Medulla oblongata (tissue), 1 donor: ENCODE data around the gene MTCL1.

Experiments used
- DNase-seq: peaks from one replicate; pipeline ENCODE4 v3.0.0-alpha.2; 2015; ENCODE audit errors: extremely low spot score

MTCL1 gene

DNA sequence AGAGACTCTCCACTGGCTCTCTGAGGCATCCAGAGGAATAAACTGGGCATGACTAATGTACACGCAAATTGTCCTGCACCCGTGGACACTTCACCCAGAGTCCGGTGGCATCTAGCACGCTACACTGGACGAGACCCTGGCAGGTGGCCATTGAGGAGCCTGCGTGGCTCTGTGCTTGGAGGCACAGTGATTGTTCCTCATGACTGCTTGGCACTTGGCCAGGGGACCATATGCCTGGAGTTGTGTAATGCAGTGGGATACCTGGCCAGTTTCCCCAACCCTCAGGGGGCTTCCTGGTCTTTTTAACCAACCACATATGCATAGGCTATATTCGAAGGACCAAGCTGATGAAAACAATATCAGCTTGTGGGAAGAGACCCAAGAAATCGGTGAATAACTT lies 66.6 kb downstream of the MTCL1 start:
- DNase-seq, result peak; percentile 62

DNA sequence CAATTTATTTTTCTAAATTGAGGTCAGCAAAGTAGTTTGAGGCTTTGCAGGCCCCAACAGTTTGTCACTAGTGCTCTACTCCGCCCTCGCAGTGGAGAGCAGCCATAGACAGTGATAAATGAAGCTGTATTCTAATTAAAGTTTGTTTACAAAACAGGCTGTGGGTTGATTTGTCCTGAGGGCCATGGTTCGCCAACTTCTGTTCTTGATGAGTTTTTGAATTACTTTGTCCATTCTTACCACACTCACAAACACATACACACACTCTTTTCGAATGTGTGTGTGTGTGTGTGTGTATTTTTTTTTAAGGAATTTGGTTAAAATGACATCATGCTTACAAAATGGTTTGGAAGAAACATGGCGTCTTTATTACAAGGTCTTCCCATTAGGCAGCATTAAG lies 68.6 kb downstream of the MTCL1 start:
- no peak for DNase-seq

GRCh38 chr18:8776013-8776943 lies 70.9 kb downstream of the MTCL1 start:
- DNase-seq, result no peak

- DNase-seq, result no peak
These were observed 72.5 kb downstream of the MTCL1 start for GRCh38 chr18:8777846-8778245.

GRCh38 chr18:8778386-8778785 lies 73.0 kb downstream of the MTCL1 start:
- DNase-seq, result no peak

DNA sequence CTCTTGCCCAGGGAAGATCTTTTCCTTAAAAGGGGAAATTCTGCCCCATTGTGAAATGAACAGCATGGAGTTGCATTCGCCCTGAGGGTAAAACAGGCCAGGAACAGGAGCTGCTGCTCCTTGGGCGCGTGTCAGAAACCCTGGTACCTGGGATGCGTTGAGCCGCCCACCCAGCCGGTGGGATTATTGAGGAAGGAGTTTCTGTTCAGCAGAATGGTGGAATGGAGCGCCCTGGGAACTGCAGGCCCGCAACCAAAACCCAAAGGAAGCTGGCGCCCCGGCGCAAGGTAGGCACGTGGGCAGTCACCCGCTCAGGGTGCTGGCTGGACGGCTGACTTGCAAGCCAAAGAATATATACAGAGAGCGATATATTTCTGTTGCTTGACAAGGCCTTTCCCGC lies 73.5 kb downstream of the MTCL1 start:
- no peak for DNase-seq

DNA sequence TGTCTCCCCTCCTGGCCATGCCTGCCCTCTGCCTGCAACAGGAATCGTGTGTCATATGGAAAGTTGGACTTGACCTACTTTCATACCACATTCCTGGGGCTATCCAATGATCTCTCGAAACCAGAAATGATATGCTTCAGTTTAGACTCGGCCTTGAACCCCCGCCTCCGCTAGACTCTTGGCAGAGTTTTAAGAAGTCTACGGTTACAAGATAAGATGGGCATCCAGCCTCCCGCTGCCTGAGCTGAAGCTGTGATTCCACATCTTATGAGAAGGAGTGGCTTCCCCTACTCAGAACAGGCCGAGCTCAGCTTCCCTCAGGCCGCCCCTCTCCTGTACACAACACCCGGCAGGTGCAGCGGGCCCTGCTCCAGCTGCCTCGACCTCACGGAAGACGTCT lies 73.9 kb downstream of the MTCL1 start:
- no peak for DNase-seq

GRCh38 chr18:8780227-8780626 lies 74.9 kb downstream of the MTCL1 start:
- peak; percentile 38 for DNase-seq

- no peak for DNase-seq
These were observed 76.3 kb downstream of the MTCL1 start for GRCh38 chr18:8781671-8782070.

DNA sequence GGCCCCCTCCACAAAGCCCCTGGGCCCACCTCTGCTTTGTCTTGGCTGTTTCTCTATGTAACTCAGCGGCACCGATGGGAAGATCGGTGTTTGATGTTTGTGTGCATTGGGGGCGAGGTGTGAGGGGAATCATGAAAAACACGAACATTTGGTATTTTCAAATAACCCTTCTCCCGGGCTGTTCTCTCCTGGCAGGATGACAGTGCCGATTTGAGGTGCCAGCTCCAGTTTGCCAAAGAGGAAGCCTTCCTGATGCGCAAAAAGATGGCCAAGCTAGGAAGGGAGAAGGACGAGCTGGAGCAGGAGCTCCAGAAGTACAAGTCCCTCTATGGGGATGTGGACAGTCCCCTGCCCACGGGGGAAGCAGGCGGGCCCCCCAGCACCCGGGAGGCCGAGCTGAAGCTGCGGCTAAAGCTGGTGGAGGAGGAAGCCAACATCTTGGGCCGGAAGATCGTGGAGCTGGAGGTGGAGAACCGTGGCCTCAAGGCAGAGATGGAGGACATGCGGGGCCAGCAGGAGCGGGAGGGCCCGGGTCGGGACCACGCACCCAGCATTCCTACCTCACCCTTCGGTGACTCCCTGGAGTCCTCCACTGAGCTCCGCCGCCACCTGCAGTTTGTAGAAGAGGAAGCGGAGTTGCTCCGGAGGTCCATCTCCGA lies 78.1 kb downstream of the MTCL1 start:
- DNase-seq, result no peak

DNA sequence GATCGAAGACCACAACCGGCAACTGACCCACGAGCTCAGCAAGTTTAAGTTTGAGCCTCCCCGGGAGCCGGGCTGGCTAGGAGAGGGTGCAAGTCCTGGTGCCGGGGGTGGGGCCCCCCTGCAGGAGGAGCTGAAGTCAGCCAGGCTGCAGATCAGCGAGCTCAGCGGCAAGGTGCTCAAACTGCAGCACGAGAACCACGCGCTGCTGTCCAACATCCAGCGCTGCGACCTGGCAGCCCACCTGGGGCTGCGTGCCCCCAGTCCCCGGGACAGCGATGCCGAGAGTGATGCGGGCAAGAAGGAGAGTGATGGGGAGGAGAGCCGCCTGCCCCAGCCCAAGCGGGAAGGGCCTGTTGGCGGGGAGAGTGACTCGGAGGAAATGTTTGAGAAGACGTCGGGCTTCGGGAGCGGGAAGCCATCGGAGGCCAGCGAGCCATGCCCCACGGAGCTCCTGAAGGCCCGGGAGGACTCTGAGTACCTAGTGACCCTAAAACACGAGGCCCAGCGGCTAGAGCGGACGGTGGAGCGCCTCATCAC lies 78.7 kb downstream of the MTCL1 start:
- DNase-seq, result no peak

DNA sequence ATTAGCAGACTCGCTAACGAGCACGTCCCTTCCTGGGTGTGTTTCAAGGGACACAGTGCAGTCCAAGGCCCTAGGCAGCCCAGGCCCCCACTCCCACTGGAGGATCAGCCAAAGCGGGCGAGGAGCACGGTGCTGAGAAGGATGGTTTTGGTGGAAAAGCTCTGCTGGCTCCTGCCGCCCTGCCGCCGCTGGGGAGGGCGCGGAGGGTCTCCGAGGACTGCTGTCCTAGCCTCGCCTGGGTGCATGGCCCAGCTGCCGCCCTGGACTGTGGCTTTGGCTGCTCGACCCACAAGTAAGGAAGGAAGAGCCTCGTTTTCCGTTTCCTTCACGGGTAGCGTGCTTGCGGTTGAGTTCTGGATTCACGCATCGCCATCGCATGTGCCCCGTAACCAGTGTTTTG lies 79.9 kb downstream of the MTCL1 start:
- DNase-seq, result no peak

DNA sequence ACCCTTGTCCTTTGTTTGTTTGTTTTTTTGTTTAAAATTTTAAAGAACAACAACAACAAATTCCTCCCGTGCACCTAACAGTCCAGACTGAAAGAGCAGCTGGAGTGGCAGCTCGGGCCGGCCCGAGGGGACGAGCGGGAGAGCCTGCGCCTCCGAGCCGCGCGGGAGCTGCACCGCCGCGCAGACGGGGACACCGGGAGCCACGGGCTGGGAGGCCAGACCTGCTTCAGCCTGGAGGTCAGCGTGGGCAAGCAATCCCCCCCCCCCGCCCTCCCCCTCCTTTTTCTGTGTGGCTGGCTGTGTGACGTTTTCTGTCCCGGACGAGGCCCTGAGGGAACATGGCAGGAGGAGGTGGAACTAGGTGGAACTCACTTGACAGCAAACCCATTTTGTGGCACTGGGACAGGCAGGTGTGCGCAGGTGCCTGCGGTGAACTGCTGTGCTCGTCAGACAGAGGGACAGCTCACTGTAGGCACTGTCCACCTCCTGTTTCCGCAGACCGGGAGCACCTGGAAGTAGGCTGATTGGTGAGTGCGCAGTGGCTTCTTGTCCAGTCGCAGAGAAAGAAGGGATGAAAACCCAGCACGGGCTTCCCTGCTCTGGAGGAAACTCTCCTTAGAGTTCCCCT lies 80.6 kb downstream of the MTCL1 start:
- no peak for DNase-seq

DNA sequence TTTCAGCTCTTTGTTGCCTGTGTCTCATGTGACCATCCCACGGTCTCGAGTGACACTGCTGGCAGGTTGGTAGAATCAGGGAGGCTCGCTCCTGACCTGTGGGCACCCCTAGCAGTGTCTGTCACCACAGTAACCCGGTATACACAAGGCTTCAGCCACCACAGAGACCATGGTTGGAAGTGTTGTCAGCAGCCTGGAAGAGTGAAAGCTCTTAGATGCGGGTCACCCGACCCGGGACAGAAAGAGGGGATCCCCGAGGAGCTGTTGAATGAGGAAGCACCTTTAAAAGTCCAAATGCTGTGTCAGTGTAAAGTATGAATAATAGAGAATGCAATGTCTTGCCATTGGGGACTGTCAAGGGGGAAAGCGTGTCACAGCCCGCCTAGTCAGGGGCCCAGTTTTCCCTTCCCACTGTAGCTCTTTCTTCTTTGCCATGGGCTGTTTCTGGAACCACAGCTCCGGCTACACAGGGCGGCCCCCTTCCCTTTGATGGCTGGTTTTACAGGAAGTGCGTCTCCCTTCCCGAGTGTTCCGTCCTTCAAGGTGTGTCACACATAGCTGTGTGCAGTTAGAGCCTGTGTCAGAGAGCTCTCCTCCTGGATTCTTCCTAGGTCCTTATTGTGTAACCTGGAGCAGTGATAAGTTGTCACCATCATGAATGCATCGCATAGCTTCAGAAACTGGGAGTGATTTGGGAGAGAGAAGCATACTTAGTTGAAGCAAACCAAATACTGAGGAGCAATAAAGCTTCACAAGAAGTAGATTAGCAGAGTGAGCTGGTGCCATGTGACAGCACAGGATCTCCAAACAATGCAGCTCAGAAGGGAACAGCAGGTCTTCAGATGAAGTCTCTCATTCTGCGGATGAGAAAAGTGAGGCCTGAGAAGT lies 81.4 kb downstream of the MTCL1 start:
- DNase-seq, result peak; percentile 60

DNA sequence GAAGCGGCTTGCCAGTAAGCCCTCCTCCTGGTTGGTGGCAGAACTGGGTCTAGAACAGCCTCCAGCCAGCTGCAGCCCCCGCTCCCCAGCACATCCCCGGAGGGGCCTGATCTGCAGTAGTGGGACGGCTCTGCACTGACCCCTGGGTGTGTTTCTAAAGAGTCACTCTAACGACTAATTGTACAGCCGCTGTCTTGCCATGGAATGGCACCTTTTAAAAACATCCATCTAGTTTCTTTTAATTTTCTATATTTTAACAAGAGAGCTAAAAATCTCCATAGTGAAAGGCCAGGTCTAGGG lies 82.0 kb downstream of the MTCL1 start:
- DNase-seq, result no peak

- DNase-seq, result peak; percentile 69
These were observed 82.4 kb downstream of the MTCL1 start for GRCh38 chr18:8787794-8788193.

- DNase-seq, result no peak
These were observed 83.4 kb downstream of the MTCL1 start for GRCh38 chr18:8788503-8789429.

DNA sequence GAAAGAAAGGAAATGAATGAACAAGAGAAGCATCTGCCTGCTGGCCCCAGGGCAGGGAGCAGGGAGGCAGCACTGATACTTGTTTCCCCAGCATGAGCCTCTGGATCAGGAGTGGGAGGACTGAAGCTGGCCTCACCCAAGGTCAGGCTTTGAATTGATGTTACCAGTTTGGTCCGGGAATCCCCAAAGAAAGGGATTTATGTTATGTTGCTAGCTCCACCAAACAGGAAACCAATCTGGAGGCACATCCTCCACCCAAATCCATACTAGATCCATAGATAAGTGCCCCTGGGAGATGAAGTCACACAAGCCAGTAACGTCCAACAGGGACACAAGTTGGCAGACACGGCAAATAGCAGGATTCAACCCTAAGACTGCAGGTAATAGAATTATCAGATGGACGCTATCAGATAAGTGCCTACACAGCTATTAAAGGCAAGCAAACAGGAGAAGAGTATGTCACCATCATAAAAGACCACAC lies 85.9 kb downstream of the MTCL1 start:
- no peak for DNase-seq

- no peak for DNase-seq
These were observed 87.4 kb downstream of the MTCL1 start for GRCh38 chr18:8792688-8793316.
